Measurements from ENCODE around the gene PRPF40B. TPM values are rescaled to one million over a fixed set of nuclear protein-coding genes. Genes with fewer than 3 reads are reported as not detected.

PRPF40B gene
- total and polyA plus RNA-seq, 2 of the 13 experiments (the other 11 are each of a cell fraction or from before 2014, with no cell fraction given): 5.0 to 7.8 TPM

DNA sequence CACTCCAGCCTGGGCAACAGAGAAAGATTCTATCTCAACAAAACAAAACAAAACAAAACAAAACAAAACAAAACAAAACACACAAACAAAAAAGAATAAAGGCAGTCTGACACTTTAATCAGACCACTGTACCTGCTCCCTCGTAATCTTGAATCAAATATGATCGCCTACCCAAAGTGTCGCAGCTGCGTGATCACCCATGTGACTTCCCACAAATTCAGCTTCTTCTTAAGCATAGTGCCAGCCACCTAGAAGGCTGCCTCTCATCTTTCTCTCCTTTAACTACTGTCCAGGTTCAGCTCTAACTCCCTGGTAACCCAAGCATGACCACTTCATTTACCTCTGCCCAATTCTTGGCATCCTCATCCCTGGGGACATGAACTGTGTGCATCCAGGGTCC lies 46.4 kb downstream of the PRPF40B start:
- H3K79me2 ChIP-seq (ENCODE audit: insufficient read depth, low read length): no peaks in the 10 kb centered on the region
- no peak for TF ChIP-seq CBX5 (CRISPR knock-in tag; IDR thresholded peaks at IDR 0.05; ENCODE audit: borderline replicate concordance)
- no peak for TF ChIP-seq ZEB1 (IDR thresholded peaks at IDR 0.05; ENCODE audit: insufficient replicate concordance, low read depth)
- TF ChIP-seq ZNF567 (CRISPR knock-in tag; IDR thresholded peaks at IDR 0.05; ENCODE audit: borderline replicate concordance): no peak
- TF ChIP-seq, protein P1, sequence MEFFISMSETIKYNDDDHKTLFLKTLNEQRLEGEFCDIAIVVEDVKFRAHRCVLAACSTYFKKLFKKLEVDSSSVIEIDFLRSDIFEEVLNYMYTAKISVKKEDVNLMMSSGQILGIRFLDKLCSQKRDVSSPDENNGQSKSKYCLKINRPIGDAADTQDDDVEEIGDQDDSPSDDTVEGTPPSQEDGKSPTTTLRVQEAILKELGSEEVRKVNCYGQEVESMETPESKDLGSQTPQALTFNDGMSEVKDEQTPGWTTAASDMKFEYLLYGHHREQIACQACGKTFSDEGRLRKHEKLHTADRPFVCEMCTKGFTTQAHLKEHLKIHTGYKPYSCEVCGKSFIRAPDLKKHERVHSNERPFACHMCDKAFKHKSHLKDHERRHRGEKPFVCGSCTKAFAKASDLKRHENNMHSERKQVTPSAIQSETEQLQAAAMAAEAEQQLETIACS (CRISPR knock-in tag; IDR thresholded peaks at IDR 0.05): no peak
- no peak for TF ChIP-seq NFE2L2 (IDR thresholded peaks at IDR 0.05; ENCODE audit: low read length)
- TF ChIP-seq, protein P2, sequence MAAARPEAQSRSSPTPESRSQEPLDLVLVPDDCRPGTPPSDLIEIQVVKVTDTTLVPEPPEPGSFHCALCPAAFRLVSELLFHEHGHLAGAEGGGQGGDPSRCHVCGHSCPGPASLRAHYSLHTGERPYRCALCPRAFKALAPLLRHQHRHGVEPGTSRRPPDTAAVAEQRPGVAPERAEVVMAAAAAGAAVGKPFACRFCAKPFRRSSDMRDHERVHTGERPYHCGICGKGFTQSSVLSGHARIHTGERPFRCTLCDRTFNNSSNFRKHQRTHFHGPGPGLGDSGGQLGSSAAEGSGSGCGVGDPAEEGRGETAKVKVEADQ (CRISPR knock-in tag; IDR thresholded peaks at IDR 0.05; ENCODE audit: borderline replicate concordance): no peak
- TF ChIP-seq KLF12 (CRISPR knock-in tag; IDR thresholded peaks at IDR 0.05; ENCODE audit: borderline replicate concordance): no peak
- TF ChIP-seq ETV6 (CRISPR knock-in tag; conservative IDR thresholded peaks at IDR 0.05): no peak
- no peak for TF ChIP-seq ZNF207 (IDR thresholded peaks at IDR 0.05; ENCODE audit: borderline replicate concordance)
- TF ChIP-seq ZNF616 (CRISPR knock-in tag; IDR thresholded peaks at IDR 0.05; ENCODE audit: low read depth): no peak
- TF ChIP-seq, protein P3, sequence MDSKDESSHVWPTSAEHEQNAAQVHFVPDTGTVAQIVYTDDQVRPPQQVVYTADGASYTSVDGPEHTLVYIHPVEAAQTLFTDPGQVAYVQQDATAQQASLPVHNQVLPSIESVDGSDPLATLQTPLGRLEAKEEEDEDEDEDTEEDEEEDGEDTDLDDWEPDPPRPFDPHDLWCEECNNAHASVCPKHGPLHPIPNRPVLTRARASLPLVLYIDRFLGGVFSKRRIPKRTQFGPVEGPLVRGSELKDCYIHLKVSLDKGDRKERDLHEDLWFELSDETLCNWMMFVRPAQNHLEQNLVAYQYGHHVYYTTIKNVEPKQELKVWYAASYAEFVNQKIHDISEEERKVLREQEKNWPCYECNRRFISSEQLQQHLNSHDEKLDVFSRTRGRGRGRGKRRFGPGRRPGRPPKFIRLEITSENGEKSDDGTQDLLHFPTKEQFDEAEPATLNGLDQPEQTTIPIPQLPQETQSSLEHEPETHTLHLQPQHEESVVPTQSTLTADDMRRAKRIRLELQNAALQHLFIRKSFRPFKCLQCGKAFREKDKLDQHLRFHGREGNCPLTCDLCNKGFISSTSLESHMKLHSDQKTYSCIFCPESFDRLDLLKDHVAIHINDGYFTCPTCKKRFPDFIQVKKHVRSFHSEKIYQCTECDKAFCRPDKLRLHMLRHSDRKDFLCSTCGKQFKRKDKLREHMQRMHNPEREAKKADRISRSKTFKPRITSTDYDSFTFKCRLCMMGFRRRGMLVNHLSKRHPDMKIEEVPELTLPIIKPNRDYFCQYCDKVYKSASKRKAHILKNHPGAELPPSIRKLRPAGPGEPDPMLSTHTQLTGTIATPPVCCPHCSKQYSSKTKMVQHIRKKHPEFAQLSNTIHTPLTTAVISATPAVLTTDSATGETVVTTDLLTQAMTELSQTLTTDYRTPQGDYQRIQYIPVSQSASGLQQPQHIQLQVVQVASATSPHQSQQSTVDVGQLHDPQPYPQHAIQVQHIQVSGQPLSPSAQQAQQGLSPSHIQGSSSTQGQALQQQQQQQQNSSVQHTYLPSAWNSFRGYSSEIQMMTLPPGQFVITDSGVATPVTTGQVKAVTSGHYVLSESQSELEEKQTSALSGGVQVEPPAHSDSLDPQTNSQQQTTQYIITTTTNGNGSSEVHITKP (CRISPR knock-in tag; IDR thresholded peaks at IDR 0.05; ENCODE audit: low read depth): no peak
- TF ChIP-seq GATAD1 (CRISPR knock-in tag; IDR thresholded peaks at IDR 0.05): no peak
- TF ChIP-seq HHEX (CRISPR knock-in tag; IDR thresholded peaks at IDR 0.05): no peak
- intact Hi-C loops (cut with micrococcal nuclease; ENCODE audit: unreplicated experiment): no loop called here
- DNase-seq (ENCODE audit: low spot score): no peak
- no TSS peak for BruUV-seq (replicated peaks)
- WGBS (ENCODE audit: low lambda C conversion rate): 86% methylated on average over 4 of the region's 4 CpGs
- H2AFZ ChIP-seq (ENCODE audit: low read length): no peak overlapping the region
- H3K4me2 ChIP-seq (ENCODE audit: low read depth, low read length): no peak overlapping the region
- ATAC-seq: no peak
- in situ Hi-C loops (cut with HindIII; ENCODE audit: extremely low pct_ligation_motif_present, low pct_unique_long_range_greater_than_20kb): no loop called here
- H4K20me1 ChIP-seq (ENCODE audit: insufficient read depth, low read length): no peaks in the 10 kb centered on the region
- H3K4me3 ChIP-seq (replicated peaks in 1 of 3; ENCODE audit: insufficient read depth in 1 of 3, low read depth in 2 of 3, low read length in 3 of 3): no peak overlapping the region
- H3K4me1 ChIP-seq (ENCODE audit: insufficient read depth, low read length): peaks cover 24% of the 10 kb centered on the region
- no peak overlapping the region for H3K9ac ChIP-seq (ENCODE audit: insufficient read depth, low read depth, low read length)
- FAIRE-seq: no peak
- H3K9me3 ChIP-seq (ENCODE audit: low read length): no peaks in the 10 kb centered on the region
- no peaks in the 10 kb centered on the region; a peak in 1 of 5 replicates for H3K27me3 ChIP-seq (ENCODE audit: control insufficient read depth in 1 of 2, insufficient read depth in 2 of 2, low read length in 2 of 2)
- ChIA-PET CTCF (ENCODE audit: low intra/inter-chr PET ratio, low total read pairs) (no interaction called here), POLR2A (no interaction called here)
- H3K36me3 ChIP-seq (replicated peaks in 1 of 2; ENCODE audit: control insufficient read depth in 1 of 2, insufficient read depth in 2 of 2, low read length in 2 of 2): no peaks in the 10 kb centered on the region
- no peak overlapping the region for H3K27ac ChIP-seq (ENCODE audit: extremely low read length, insufficient read depth, low read length)

All from HepG2 (cell line).